Urinary bladder (tissue), 4 donors: ENCODE results near the gene ABI1. TPM values are rescaled to one million over a fixed set of nuclear protein-coding genes. Genes with fewer than 3 reads are reported as not detected.

ENCODE experiments used
- DNase-seq: peaks from one replicate; pipeline ENCODE4 v3.0.0-alpha.2; 2015; ENCODE audit errors: extremely low spot score
- H3K27ac ChIP-seq: one replicate; pipeline ENCODE4 v1.5.1; 2013; ENCODE audit warnings: low read depth, mild to moderate bottlenecking, moderate library complexity
- H3K36me3 ChIP-seq: one replicate; pipeline ENCODE4 v1.6.1; 2013; ENCODE audit warnings: mild to moderate bottlenecking, moderate library complexity; ENCODE audit not compliant: insufficient read depth
- H3K4me1 ChIP-seq: one replicate; pipeline ENCODE4 v1.6.1; 2013; ENCODE audit warnings: mild to moderate bottlenecking, moderate library complexity; ENCODE audit not compliant: insufficient read depth
- H3K4me3 ChIP-seq: one replicate; pipeline ENCODE4 v1.5.1; 2013; ENCODE audit warnings: low read depth, low read length
- WGBS: extraction: QIAGEN DNeasy Blood & Tissue Kit; methylation state at CpG from one replicate; pipeline ENCODE4 v1.1.7; 2013; 5-methylcytosine and 5-hydroxymethylcytosine counted together
- polyA plus RNA-seq: library from polyadenylated mRNA; stranded (reverse); fragments of 200-250 nt; gene quantifications from one replicate; pipeline ENCODE4 v1.2.3, GENCODE V29; 2013
- total RNA-seq: library from RNA; depleted of rRNA; stranded (reverse); fragments of >200 nt; gene quantifications from one replicate; pipeline ENCODE4 v1.2.3, GENCODE V29; 2014
- donor health status: healthy with polysubstance abuse.
- donor health status: healthy.

The ABI1 gene
- total and polyA plus RNA-seq, 2 donors, result 34.2 to 60.1 TPM

GRCh38 chr10:26721561-26721960 lies 139.2 kb downstream of the ABI1 start:
- WGBS, result 92% methylated on average over 7 of the region's 7 CpGs
- no peak overlapping the region for H3K27ac ChIP-seq
- no peak for DNase-seq
- no peak overlapping the region for H3K4me3 ChIP-seq
- H3K36me3 ChIP-seq, result peaks cover 2% of the 10 kb centered on the region
- no peaks in the 10 kb centered on the region for H3K4me1 ChIP-seq

GRCh38 chr10:26717476-26717875 lies 143.3 kb downstream of the ABI1 start:
- Histone ChIP-seq H3K27ac (no peak overlapping the region), H3K36me3 (peaks cover 5% of the 10 kb centered on the region), H3K4me1 (no peaks in the 10 kb centered on the region), H3K4me3 (no peak overlapping the region)
- 83% methylated on average over 7 of the region's 7 CpGs for WGBS
- DNase-seq, result no peak

- no peak overlapping the region for H3K27ac ChIP-seq
- no peaks in the 10 kb centered on the region for H3K4me1 ChIP-seq
- no peak for DNase-seq
- 89% methylated on average over 2 of the region's 2 CpGs for WGBS
- H3K4me3 ChIP-seq, result no peak overlapping the region
- H3K36me3 ChIP-seq, result peaks cover 3% of the 10 kb centered on the region
These were observed 145.6 kb downstream of the ABI1 start for GRCh38 chr10:26715137-26715487.

- 97% methylated on average over 1 of the region's 1 CpG for WGBS
- Histone ChIP-seq H3K27ac (no peak overlapping the region), H3K4me3 (no peak overlapping the region), H3K36me3 (peaks cover 3% of the 10 kb centered on the region), H3K4me1 (no peaks in the 10 kb centered on the region)
- DNase-seq, result no peak
These were observed 146.2 kb downstream of the ABI1 start for GRCh38 chr10:26714415-26715136.

- H3K4me1 ChIP-seq, result no peaks in the 10 kb centered on the region
- DNase-seq, result no peak
- WGBS, result 96% methylated on average over 5 of the region's 5 CpGs
- no peak overlapping the region for H3K4me3 ChIP-seq
- peaks cover 3% of the 10 kb centered on the region for H3K36me3 ChIP-seq
- H3K27ac ChIP-seq, result no peak overlapping the region
These were observed 149.4 kb downstream of the ABI1 start for GRCh38 chr10:26711324-26711723.

- DNase-seq, result no peak
- no peak overlapping the region for H3K4me3 ChIP-seq
- H3K36me3 ChIP-seq, result no peaks in the 10 kb centered on the region
- H3K27ac ChIP-seq, result no peak overlapping the region
- no peaks in the 10 kb centered on the region for H3K4me1 ChIP-seq
- 91% methylated on average over 10 of the region's 10 CpGs for WGBS
These were observed 153.8 kb downstream of the ABI1 start for GRCh38 chr10:26706936-26707335.

GRCh38 chr10:26706206-26706605 lies 154.6 kb downstream of the ABI1 start:
- H3K27ac ChIP-seq, result no peak overlapping the region
- no peak for DNase-seq
- no peaks in the 10 kb centered on the region for H3K36me3 ChIP-seq
- no peaks in the 10 kb centered on the region for H3K4me1 ChIP-seq
- WGBS, result 82% methylated on average over 6 of the region's 6 CpGs
- no peak overlapping the region for H3K4me3 ChIP-seq

GRCh38 chr10:26703974-26704373 lies 156.8 kb downstream of the ABI1 start:
- 88% methylated on average over 9 of the region's 9 CpGs for whole genome bisulfite sequencing
- no peak overlapping the region for H3K27ac ChIP-seq
- H3K36me3 ChIP-seq, result no peaks in the 10 kb centered on the region
- H3K4me3 ChIP-seq, result no peak overlapping the region
- no peaks in the 10 kb centered on the region for H3K4me1 ChIP-seq
- DNase-seq, result no peak

GRCh38 chr10:26703096-26703495 lies 157.7 kb downstream of the ABI1 start:
- Histone ChIP-seq H3K4me3 (no peak overlapping the region), H3K27ac (no peak overlapping the region), H3K36me3 (no peaks in the 10 kb centered on the region), H3K4me1 (peaks cover 1% of the 10 kb centered on the region)
- no peak for DNase-seq
- WGBS, result 94% methylated on average over 4 of the region's 4 CpGs

GRCh38 chr10:26700884-26701630 lies 159.7 kb downstream of the ABI1 start:
- 69% methylated on average over 4 of the region's 4 CpGs for WGBS
- Histone ChIP-seq H3K4me3 (no peak overlapping the region), H3K4me1 (peaks cover 1% of the 10 kb centered on the region), H3K27ac (no peak overlapping the region), H3K36me3 (no peaks in the 10 kb centered on the region)
- DNase-seq, result no peak

- H3K4me1 ChIP-seq, result peaks cover 1% of the 10 kb centered on the region
- DNase-seq, result no peak
- no peak overlapping the region for H3K27ac ChIP-seq
- WGBS, result 98% methylated on average over 7 of the region's 7 CpGs
- H3K4me3 ChIP-seq, result no peak overlapping the region
- no peaks in the 10 kb centered on the region for H3K36me3 ChIP-seq
These were observed 161.1 kb downstream of the ABI1 start for GRCh38 chr10:26699631-26700030.

- WGBS, result 85% methylated on average over 2 of the region's 2 CpGs
- Histone ChIP-seq H3K27ac (no peak overlapping the region), H3K4me3 (no peak overlapping the region), H3K4me1 (peaks cover 1% of the 10 kb centered on the region), H3K36me3 (no peaks in the 10 kb centered on the region)
- DNase-seq, result no peak
These were observed 161.8 kb downstream of the ABI1 start for GRCh38 chr10:26698909-26699308.

- H3K27ac ChIP-seq, result no peak overlapping the region
- no peaks in the 10 kb centered on the region for H3K36me3 ChIP-seq
- no peak for DNase-seq
- 2% methylated on average over 42 of the region's 42 CpGs for WGBS
- peaks cover 1% of the 10 kb centered on the region for H3K4me1 ChIP-seq
- peak overlapping the region; percentile 87 for H3K4me3 ChIP-seq
These were observed 162.7 kb downstream of the ABI1 start for GRCh38 chr10:26697922-26698608.
